D721Med (cell line): ENCODE results near the gene LIMS2.

Experiments
- DNase-seq: peaks from one replicate; pipeline ENCODE4 v3.0.0; 2011; ENCODE audit warnings: low spot score; ENCODE audit not compliant: insufficient read length
- FAIRE-seq: peaks from 2 replicates; lab custom pipeline; 2011; peaks lifted over from hg19 to GRCh38; lab: Jason Lieb, UNC
- CTCF ChIP-seq: IDR thresholded peaks from 2 replicates; pipeline ENCODE4 v1.5.1; 2012; ENCODE audit warnings: mild to moderate bottlenecking, control low read depth; ENCODE audit not compliant: insufficient read depth; ENCODE audit errors: missing control alignments

LIMS2 gene

GRCh38 chr2:127609818-127610217, 65.5 kb downstream of the LIMS2 start:
- no peak for DNase-seq
- TF ChIP-seq CTCF = no peak
- no peak for FAIRE-seq

DNA sequence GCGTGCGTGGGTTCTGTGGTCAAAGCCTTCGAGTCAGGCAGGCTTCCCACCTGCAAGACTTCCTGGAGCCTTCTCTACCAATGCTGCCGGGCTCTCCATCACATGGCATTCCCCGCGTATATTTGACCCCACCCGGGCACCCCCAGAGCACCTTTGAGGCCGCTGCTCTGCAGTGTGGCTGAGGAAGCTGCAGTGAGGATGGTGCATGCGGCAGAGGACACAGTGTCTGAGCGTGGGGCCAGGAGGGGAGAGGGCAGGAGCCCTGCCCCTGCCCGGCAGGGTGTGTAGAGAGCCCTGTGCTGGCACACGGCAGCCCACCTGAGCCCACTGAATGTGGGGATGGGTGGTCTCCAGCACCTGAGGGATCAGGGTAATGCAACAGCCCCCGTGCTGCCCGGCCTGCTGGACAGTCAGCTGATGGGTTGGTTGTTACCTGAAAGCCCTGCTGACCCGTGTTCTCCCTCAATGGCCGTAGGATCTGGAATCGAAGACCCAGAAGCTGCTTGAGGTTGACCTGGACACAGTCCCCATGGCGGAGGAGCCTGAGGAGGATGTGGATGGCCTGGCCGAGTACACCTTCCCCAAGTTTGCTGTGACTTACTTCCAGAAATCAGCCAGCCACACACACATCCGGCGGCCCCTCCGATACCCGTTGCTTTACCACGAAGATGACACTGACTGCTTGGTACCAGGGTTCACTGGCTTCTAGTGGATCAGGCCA, 66.1 kb downstream of the LIMS2 start:
- DNase-seq (peak; percentile 2), FAIRE-seq (no peak)
- no peak for TF ChIP-seq CTCF

DNA sequence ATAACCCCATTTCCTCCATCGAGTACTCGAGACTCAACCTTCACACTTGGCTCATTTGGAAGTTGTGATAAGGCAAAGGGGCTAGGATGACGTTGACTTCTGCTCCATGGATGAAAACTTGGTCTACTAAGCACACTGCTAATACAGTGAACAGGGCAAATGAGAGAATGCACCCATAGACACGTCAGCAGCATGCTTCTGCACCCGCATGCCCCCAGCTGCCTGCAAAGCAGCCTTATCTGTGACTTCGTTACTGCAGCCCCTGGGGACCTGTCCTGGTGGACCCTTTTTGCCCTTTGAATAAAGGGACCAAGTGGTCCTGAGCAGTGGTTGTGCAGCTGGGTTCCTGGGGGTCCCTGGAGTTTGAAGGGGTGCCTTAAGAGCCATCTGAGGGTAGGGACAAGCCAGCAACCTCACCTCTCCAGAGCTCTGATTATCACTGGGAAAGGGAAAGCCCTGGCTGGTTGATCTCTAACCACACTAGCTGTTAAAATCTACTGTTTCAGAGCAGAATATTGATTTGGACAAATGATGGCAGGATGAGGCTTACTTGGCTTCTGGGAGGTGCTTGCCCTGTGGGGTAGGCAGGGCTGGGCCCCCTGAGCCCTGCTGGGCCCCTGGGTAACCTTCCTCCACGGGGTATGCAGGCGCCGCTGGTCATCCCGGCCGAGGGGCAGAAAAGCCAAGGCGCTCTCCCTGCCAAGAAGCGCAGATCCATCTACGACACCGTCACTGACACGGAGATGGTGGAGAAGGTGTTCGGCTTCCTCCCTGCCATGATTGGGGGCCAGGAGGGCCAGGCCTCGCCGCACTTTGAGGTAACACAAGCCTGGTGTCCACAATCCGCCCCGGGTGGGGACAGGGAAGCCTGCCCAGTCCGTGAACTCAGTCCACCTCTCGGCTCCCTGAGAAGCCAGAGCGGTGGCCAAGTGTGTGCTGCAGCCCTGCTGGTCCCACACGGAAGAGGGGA, 67.0 kb downstream of the LIMS2 start:
- FAIRE-seq (no peak), DNase-seq (no peak)
- no peak for TF ChIP-seq CTCF

DNA sequence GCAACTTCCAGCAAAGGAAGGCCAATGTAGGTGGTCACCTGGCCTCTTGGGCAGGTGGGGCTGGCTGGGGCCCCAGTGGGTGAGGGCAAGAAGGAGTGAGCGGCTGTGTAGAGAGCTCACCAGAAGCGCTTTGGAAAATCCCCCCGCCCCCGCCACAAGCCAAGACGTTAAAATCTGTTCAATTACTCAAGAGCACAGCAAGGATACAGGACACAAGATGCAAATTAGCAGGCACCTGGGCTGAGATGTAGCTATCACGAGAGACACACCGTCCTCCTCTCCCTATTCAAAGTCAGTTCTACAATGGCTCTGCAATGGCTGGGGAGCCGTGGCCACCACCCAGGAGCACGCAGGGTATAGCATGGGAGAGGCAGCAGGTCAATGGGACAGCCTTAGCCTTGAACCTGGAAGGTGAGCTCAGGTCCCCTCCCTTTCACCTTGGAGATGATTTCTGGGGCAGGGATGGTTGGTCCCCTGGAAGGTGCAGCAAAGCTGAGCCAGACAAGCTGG, 67.9 kb downstream of the LIMS2 start:
- peak; percentile 5 for DNase-seq
- FAIRE-seq = no peak
- no peak for TF ChIP-seq CTCF

DNA sequence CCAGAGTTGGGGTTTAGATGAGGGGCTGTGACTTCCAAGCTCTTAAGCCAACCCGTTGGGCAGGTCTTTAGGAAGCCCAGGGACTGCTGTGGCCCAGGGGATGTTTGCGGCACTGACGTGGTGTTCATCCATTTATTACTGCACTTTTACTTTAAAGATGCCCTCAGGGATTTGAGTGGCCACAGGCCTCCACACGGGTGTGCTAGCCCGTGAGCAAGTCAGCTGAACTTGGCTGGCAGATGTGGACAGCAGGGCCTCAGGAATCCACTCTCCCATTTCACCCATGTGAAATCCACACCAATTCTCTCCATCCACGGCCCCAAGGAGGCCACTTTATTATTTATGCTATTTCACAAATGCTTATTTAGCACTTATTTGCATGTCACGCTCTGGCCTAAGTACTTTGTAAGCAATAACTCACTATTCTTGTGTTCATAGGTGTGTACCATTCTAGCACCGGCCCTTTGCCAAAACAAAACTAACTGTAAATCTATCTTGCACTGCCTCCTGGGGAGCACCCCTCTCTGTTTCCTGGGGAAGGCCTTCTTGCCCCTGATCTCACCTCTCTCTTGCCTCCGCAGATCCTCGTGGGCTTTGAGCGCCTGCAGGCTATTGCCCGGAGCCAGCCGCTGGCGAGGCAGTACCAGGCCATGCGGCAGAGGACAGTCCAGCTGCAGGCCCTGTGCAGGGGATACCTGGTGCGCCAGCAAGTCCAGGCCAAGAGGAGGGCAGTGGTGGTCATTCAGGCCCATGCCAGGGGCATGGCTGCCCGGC, 68.5 kb downstream of the LIMS2 start:
- TF ChIP-seq CTCF = no peak
- FAIRE-seq = no peak
- peak; percentile 3 for DNase-seq

GRCh38 chr2:127605691-127606263, 69.6 kb downstream of the LIMS2 start:
- no peak for DNase-seq
- FAIRE-seq = no peak
- no peak for TF ChIP-seq CTCF
